GM18505 (cell line): ENCODE measurements around the gene FRYL.

ENCODE experiments used
- ATAC-seq: cut with Tn5 transposase; IDR thresholded peaks from one replicate; pipeline ENCODE4 v1.9.1; 2021; ENCODE audit not compliant: unreplicated experiment
- POLR2A ChIP-seq: IDR thresholded peaks from 4 replicates; pipeline ENCODE4 v1.6.1; 2011; ENCODE audit warnings: borderline replicate concordance; ENCODE audit not compliant: insufficient read depth, insufficient read length; ENCODE audit errors: extremely low read depth

Gene FRYL

GRCh38 chr4:48796191-48796926, 16.3 kb upstream of the FRYL start:
- ATAC-seq = no peak
- TF ChIP-seq POLR2A = no peak

GRCh38 chr4:48795108-48795507, 15.0 kb upstream of the FRYL start:
- no peak for TF ChIP-seq POLR2A
- ATAC-seq = no peak

GRCh38 chr4:48792348-48793006, 12.4 kb upstream of the FRYL start:
- TF ChIP-seq POLR2A = no peak
- ATAC-seq = no peak

GRCh38 chr4:48791313-48791712, 11.2 kb upstream of the FRYL start:
- no peak for ATAC-seq
- TF ChIP-seq POLR2A = no peak

GRCh38 chr4:48790561-48790960, 10.5 kb upstream of the FRYL start:
- no peak for TF ChIP-seq POLR2A
- ATAC-seq = no peak

- no peak for TF ChIP-seq POLR2A
- no peak for ATAC-seq
Observed at GRCh38 chr4:48787056-48787455, 7.0 kb upstream of the FRYL start.

- ATAC-seq = no peak
- TF ChIP-seq POLR2A = no peak
Observed at GRCh38 chr4:48786549-48786948, 6.5 kb upstream of the FRYL start.

- TF ChIP-seq POLR2A = no peak
- no peak for ATAC-seq
Observed at GRCh38 chr4:48785302-48785701, 5.2 kb upstream of the FRYL start.

- no peak for TF ChIP-seq POLR2A
- ATAC-seq = no peak
Observed at GRCh38 chr4:48781968-48782367, 1.9 kb upstream of the FRYL start.

- no peak for TF ChIP-seq POLR2A
- ATAC-seq = no peak
Observed at GRCh38 chr4:48780865-48781214, 761 bp upstream of the FRYL start.

GRCh38 chr4:48779095-48779997, 733 bp downstream of the FRYL start:
- peak; percentile 43 for ATAC-seq
- peak; percentile 72 for TF ChIP-seq POLR2A

- no peak for TF ChIP-seq POLR2A
- no peak for ATAC-seq
Observed at GRCh38 chr4:48778431-48779094, 1.5 kb downstream of the FRYL start.

GRCh38 chr4:48777739-48778138, 2.3 kb downstream of the FRYL start:
- no peak for ATAC-seq

More at GRCh38 chr4:48777739-48778138, 2.3 kb downstream of the FRYL start:
- no peak for TF ChIP-seq POLR2A
